Parathyroid adenoma (tissue), 2 donors: ENCODE measurements around the gene CDPF1.

Source experiments
- H2AFZ ChIP-seq: fragments of 300-600 bp; sonication (generic); one replicate; pipeline ENCODE4 v1.7.0; 2017; ENCODE audit warnings: antibody characterized with exemption, mild to moderate bottlenecking
- H3K27ac ChIP-seq: fragments of 300-600 bp; sonication (generic); one replicate; pipeline ENCODE4 v1.7.0; 2017
- H3K27me3 ChIP-seq: fragments of 300-600 bp; sonication (generic); one replicate; pipeline ENCODE4 v1.7.0; 2017; ENCODE audit warnings: low read length; ENCODE audit not compliant: control insufficient read depth, insufficient read depth
- H3K36me3 ChIP-seq: fragments of 300-600 bp; sonication (generic); one replicate; pipeline ENCODE4 v1.7.0; 2017; ENCODE audit warnings: low read length; ENCODE audit not compliant: control insufficient read depth, insufficient read depth
- H3K4me1 ChIP-seq: fragments of 300-600 bp; sonication (generic); one replicate; pipeline ENCODE4 v1.7.0; 2017; ENCODE audit warnings: control low read depth
- H3K4me2 ChIP-seq: fragments of 300-600 bp; sonication (generic); one replicate; pipeline ENCODE4 v1.7.0; 2017; ENCODE audit warnings: low read length
- H3K4me3 ChIP-seq: fragments of 300-600 bp; sonication (generic); one replicate; pipeline ENCODE4 v1.7.0; 2017; ENCODE audit warnings: low read depth, low read length
- H3K79me2 ChIP-seq: fragments of 300-600 bp; sonication (generic); one replicate; pipeline ENCODE4 v1.7.0; 2017; ENCODE audit warnings: control low read depth
- H3K9ac ChIP-seq: fragments of 300-600 bp; sonication (generic); one replicate; pipeline ENCODE4 v1.7.0; 2017; ENCODE audit warnings: mild to moderate bottlenecking
- H3K9me3 ChIP-seq: fragments of 300-600 bp; sonication (generic); one replicate; pipeline ENCODE4 v1.7.0; 2017; ENCODE audit warnings: low read length; ENCODE audit not compliant: control insufficient read depth
- TF ChIP-seq, protein P1 (sequence below): fragments of 300-600 bp; sonication (generic); IDR thresholded peaks from one replicate; pipeline ENCODE4 v1.7.0; 2017; ENCODE audit warnings: antibody characterized with exemption, mild to moderate bottlenecking
- donor health status: primary hyperparathyroidism.

The CDPF1 gene

DNA sequence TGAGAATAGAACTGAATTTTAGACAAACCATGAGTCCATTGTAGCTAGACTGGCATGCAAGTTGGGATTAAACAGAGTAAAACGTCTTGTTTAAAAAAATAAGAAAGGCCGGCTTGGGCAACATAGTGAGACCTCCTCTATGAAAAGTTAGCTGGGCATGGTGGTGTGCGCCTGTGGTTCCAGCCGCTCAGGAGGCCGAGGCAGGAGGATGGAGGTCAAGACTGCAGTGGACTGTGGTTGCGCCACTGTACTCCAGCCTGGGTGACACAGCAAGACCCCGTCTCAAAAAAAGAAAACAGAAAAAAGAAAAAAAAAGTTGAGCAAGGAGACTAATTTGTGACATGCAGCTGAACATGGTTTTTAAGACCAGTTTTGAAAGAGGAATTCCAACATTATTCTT is 23.5 kb downstream of the CDPF1 start:
- Histone ChIP-seq H3K79me2 (no peaks in the 10 kb centered on the region), H3K9me3 (no peaks in the 10 kb centered on the region), H3K27ac (no peak overlapping the region), H2AFZ (no peak overlapping the region), H3K9ac (no peak overlapping the region), H3K27me3 (no peaks in the 10 kb centered on the region), H3K4me3 (no peak overlapping the region), H3K36me3 (no peaks in the 10 kb centered on the region), H3K4me2 (no peak overlapping the region), H3K4me1 (no peaks in the 10 kb centered on the region)
- TF ChIP-seq, protein P1, sequence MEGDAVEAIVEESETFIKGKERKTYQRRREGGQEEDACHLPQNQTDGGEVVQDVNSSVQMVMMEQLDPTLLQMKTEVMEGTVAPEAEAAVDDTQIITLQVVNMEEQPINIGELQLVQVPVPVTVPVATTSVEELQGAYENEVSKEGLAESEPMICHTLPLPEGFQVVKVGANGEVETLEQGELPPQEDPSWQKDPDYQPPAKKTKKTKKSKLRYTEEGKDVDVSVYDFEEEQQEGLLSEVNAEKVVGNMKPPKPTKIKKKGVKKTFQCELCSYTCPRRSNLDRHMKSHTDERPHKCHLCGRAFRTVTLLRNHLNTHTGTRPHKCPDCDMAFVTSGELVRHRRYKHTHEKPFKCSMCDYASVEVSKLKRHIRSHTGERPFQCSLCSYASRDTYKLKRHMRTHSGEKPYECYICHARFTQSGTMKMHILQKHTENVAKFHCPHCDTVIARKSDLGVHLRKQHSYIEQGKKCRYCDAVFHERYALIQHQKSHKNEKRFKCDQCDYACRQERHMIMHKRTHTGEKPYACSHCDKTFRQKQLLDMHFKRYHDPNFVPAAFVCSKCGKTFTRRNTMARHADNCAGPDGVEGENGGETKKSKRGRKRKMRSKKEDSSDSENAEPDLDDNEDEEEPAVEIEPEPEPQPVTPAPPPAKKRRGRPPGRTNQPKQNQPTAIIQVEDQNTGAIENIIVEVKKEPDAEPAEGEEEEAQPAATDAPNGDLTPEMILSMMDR = no peak

DNA sequence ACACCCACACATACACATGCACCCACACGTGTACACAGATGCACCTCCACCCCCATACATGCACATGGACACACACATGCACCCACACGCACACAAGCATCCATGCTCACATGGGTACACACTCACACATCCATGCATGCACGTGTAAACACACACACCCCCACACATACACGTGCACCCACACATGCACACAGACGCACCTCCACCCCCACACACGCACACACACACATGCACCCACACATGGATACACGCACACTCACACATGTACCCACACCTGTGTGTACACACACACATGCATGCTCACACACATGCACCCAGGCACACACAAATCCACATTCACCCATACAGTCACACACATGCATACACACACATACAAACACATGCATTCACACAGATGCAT is 24.5 kb downstream of the CDPF1 start:
- Histone ChIP-seq H3K4me3 (no peak overlapping the region), H3K36me3 (no peaks in the 10 kb centered on the region), H3K4me1 (no peaks in the 10 kb centered on the region), H3K9ac (no peak overlapping the region), H3K27me3 (no peaks in the 10 kb centered on the region), H2AFZ (no peak overlapping the region), H3K4me2 (no peak overlapping the region), H3K27ac (no peak overlapping the region), H3K79me2 (no peaks in the 10 kb centered on the region), H3K9me3 (no peaks in the 10 kb centered on the region)
- TF ChIP-seq, protein P1 = no peak

DNA sequence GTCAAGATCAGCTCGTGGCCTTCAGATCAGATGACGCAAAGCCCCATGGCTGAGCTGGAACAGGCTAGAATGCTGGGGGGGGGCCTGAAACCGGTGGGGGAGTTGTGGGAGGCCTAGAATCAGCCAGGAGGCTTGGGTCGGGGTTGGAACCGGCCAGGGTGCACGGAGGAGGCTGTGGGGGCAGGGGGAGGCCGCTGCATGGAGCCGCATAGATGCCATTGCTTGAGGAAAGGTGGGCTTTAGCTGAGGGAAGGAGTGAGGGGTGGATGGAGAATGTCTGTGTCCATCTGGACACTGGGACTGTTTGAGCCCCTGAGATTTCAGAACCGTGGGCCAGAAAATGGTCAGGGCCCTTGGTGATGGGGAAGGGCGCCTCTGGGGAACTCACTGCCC is 25.2 kb downstream of the CDPF1 start:
- Histone ChIP-seq H3K27me3 (no peaks in the 10 kb centered on the region), H3K27ac (no peak overlapping the region), H3K79me2 (no peaks in the 10 kb centered on the region), H3K9me3 (no peaks in the 10 kb centered on the region), H3K4me1 (no peaks in the 10 kb centered on the region), H2AFZ (no peak overlapping the region), H3K9ac (no peak overlapping the region), H3K4me3 (no peak overlapping the region), H3K36me3 (no peaks in the 10 kb centered on the region), H3K4me2 (no peak overlapping the region)
- TF ChIP-seq, protein P1 = no peak

DNA sequence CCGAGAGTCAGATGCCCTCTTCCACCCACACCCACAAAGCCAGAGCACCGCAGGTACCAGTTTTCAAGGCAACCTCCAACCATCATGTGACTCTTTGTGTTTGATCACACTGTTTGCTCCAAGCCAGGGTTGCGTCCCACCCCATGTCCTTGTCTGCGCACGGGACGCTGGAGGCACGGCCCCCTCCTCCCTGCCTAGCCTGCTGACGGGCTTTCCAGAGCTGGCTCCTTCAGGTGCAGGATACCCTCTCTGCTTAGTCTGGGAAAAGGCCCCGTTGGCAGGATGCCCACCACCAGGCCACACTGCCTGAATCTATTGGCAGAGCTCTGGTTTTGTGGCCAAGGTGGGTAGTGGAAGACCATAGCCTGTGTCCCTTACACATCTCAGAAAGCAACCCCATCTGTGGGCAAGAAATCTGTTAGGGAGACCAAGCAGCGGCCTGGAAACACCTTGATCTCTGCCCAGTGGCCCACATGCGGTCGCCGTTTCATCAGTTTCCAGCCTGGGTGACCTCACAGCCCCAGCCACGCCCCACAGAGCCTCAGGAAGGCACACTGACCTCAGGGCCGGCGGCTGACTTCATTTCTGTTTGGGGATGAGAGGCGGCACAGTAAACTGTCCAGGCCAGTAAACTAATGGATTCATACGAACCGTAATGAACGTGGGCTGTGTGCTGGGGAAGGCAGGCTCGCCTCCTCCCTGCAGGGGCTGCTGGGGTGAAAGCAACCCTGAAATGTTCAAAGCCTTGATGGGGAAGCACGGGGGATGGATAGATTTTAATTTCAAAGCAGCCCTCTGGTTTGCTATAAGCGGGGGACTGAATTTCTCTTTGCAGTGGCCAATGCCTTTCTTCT is 25.8 kb downstream of the CDPF1 start:
- Histone ChIP-seq H2AFZ (no peak overlapping the region), H3K36me3 (no peaks in the 10 kb centered on the region), H3K4me3 (no peak overlapping the region), H3K27ac (no peak overlapping the region), H3K9ac (no peak overlapping the region), H3K4me1 (no peaks in the 10 kb centered on the region), H3K9me3 (no peaks in the 10 kb centered on the region), H3K27me3 (no peaks in the 10 kb centered on the region), H3K79me2 (no peaks in the 10 kb centered on the region), H3K4me2 (no peak overlapping the region)
- TF ChIP-seq, protein P1 = no peak

DNA sequence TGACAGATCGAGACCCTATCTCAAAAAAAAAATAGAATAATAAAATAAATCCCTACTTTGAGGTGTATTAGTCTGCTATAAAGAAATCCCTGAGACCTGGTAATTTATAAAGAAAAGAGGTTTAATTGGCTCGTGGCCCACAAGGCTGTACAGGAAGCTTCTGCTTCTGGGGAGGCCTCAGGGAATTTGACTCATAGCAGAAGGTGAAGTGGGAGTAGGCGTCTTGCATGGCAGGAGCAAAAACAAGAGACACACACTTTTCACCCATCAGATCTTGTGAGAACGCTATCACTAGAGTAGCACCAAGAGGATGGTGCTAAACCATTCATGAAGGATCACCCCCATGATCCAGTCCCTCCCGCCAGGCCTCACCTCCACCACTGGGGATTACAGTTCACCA is 29.2 kb downstream of the CDPF1 start:
- Histone ChIP-seq H3K4me1 (no peaks in the 10 kb centered on the region), H3K79me2 (no peaks in the 10 kb centered on the region), H3K4me3 (no peak overlapping the region), H3K27ac (no peak overlapping the region), H3K27me3 (no peaks in the 10 kb centered on the region), H2AFZ (no peak overlapping the region), H3K9me3 (no peaks in the 10 kb centered on the region), H3K9ac (no peak overlapping the region), H3K36me3 (no peaks in the 10 kb centered on the region), H3K4me2 (no peak overlapping the region)
- TF ChIP-seq, protein P1 = no peak
